Fibroblast of skin of back (primary cell): Measurements from ENCODE around the gene BBS9.
"Not testable (repeated sequence)": the region's sequence is repeated elsewhere in the genome, so short reads cannot be mapped to it uniquely, and the experiment has no call there.

ENCODE experiments used
- DNase-seq: peaks from one replicate; pipeline ENCODE4 v3.0.0-alpha.2; 2013

BBS9 gene

GRCh38 chr7:33503736-33504135, 374.4 kb downstream of the BBS9 start:
- no peak for DNase-seq

GRCh38 chr7:33504266-33504665, 374.9 kb downstream of the BBS9 start:
- no peak for DNase-seq

- peak; percentile 56 for DNase-seq
These were observed 379.8 kb downstream of the BBS9 start for GRCh38 chr7:33509206-33509605.

- no peak for DNase-seq
These were observed 382.4 kb downstream of the BBS9 start for GRCh38 chr7:33511778-33512177.

- no peak for DNase-seq
These were observed 387.2 kb downstream of the BBS9 start for GRCh38 chr7:33516568-33516967.

- no peak for DNase-seq
These were observed 387.8 kb downstream of the BBS9 start for GRCh38 chr7:33517191-33517590.

- DNase-seq, result not testable (repeated sequence)
These were observed 397.6 kb downstream of the BBS9 start for GRCh38 chr7:33527008-33527407.

GRCh38 chr7:33527613-33528012, 398.2 kb downstream of the BBS9 start:
- DNase-seq, result not testable (repeated sequence)

GRCh38 chr7:33529070-33529469, 399.7 kb downstream of the BBS9 start:
- no peak for DNase-seq

- DNase-seq, result no peak
These were observed 401.3 kb downstream of the BBS9 start for GRCh38 chr7:33530664-33531063.

GRCh38 chr7:33531888-33532287, 402.5 kb downstream of the BBS9 start:
- DNase-seq, result no peak

GRCh38 chr7:33534833-33535232, 405.5 kb downstream of the BBS9 start:
- peak; percentile 86 for DNase-seq

- DNase-seq, result no peak
These were observed 406.6 kb downstream of the BBS9 start for GRCh38 chr7:33535989-33536388.

GRCh38 chr7:33536398-33537103, 407.2 kb downstream of the BBS9 start:
- no peak for DNase-seq

- DNase-seq, result no peak
These were observed 407.7 kb downstream of the BBS9 start for GRCh38 chr7:33537104-33537477.

- no peak for DNase-seq
These were observed 409.8 kb downstream of the BBS9 start for GRCh38 chr7:33539198-33539597.

- no peak for DNase-seq
These were observed 410.5 kb downstream of the BBS9 start for GRCh38 chr7:33539659-33540400.

GRCh38 chr7:33547880-33548279, 418.5 kb downstream of the BBS9 start:
- no peak for DNase-seq

- no peak for DNase-seq
These were observed 421.0 kb downstream of the BBS9 start for GRCh38 chr7:33550363-33550762.

GRCh38 chr7:33550979-33551378, 421.6 kb downstream of the BBS9 start:
- DNase-seq, result no peak

- DNase-seq, result peak; percentile 40
These were observed 424.7 kb downstream of the BBS9 start for GRCh38 chr7:33554046-33554445.

- DNase-seq, result no peak
These were observed 425.2 kb downstream of the BBS9 start for GRCh38 chr7:33554576-33554975.

GRCh38 chr7:33556472-33556871, 427.1 kb downstream of the BBS9 start:
- no peak for DNase-seq
